HG03097 (cell line): ENCODE measurements around the gene GSTM3.
A peak's percentile ranks its signal among the peaks of the same experiment; 100 is the strongest.
"Not testable (repeated sequence)": the region's sequence is repeated elsewhere in the genome, so short reads cannot be mapped to it uniquely, and the experiment has no call there.

Experiments used
- ATAC-seq: cut with Tn5 transposase; IDR thresholded peaks from one replicate; pipeline ENCODE4 v1.9.1; 2021; ENCODE audit not compliant: unreplicated experiment, low FRiP score

GSTM3 gene

DNA sequence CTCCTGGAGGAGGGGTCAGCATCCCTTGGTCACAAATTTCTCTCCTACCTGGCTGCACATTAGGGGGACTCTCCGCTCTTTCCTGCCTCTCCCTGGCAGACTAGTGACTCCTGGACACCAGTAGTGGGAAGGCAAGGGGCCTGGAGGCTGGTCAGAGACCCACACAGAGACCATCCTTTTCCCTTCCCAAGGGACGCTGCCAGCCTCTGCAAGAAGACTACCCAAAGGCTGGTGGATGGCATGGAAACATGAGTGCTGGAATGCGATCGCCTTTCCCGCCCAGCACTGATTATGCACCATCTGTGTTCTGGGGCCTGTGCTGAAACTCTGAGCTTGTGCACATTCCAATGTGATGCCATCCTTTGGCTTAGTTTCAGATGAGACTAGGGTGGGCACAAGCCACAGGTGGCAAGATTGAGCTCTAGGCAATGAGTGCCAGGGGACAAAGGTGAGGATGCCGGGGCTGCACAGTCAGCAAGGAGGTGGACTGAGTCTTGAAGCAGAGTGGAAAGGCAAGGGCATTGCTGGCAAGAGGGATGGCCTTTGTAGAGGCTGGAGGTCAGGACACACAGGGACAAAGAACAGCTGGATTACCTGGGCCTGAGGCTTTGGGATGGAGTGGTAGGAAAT, 35.5 kb upstream of the GSTM3 start:
- ATAC-seq, result no peak

DNA sequence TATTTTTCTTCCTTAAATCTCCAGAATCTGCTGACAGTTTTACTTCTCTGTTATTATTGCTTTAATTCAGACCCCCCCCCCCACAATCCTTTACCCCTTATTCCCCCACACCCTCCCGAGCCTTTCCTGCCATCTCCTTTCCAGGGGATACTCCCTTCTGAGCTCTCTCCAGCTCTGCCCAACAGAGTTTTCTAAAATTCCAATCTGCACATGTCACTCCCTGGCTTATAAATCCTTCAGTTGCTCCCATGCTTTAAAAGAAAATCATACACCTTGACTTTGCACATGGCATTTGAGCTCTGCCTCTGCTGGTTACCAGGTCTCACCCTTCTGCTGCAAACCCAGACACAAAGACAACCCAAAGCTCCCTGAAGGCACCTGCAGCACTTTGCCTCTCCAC, 34.6 kb upstream of the GSTM3 start:
- no peak for ATAC-seq

DNA sequence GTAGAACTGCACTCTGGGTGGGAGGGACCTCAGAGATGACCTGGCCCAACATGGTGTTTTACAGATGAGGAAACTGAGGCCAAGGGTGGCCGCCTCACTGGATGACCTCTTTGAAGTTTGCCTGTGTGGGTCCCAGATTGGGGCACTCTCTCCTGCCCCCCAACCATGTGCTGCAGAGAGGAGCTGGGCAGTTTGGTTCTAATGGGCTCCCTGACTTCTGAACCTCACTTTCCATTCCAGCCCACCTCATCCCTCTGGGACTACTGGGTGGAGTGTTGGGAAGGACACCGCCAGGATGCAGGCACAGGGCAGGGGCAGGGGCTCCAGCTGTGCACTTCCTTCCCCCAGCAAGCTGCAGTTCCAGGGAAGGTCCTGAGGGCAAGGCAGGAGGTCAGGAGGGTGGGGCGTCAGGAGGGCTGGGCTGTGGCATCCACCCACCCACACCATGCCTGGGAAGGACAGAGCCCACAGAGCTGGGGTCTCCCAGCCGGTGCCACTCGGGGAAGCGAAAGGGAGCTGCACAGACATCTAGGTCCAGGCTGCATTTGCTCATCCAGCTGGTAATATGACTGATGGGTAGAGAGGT, 33.2 kb upstream of the GSTM3 start:
- ATAC-seq, result no peak

GRCh38 chr1:109773203-109773899, 32.5 kb upstream of the GSTM3 start:
- ATAC-seq, result peak; percentile 66

- ATAC-seq, result no peak
These were observed 31.9 kb upstream of the GSTM3 start for GRCh38 chr1:109772658-109773202.

DNA sequence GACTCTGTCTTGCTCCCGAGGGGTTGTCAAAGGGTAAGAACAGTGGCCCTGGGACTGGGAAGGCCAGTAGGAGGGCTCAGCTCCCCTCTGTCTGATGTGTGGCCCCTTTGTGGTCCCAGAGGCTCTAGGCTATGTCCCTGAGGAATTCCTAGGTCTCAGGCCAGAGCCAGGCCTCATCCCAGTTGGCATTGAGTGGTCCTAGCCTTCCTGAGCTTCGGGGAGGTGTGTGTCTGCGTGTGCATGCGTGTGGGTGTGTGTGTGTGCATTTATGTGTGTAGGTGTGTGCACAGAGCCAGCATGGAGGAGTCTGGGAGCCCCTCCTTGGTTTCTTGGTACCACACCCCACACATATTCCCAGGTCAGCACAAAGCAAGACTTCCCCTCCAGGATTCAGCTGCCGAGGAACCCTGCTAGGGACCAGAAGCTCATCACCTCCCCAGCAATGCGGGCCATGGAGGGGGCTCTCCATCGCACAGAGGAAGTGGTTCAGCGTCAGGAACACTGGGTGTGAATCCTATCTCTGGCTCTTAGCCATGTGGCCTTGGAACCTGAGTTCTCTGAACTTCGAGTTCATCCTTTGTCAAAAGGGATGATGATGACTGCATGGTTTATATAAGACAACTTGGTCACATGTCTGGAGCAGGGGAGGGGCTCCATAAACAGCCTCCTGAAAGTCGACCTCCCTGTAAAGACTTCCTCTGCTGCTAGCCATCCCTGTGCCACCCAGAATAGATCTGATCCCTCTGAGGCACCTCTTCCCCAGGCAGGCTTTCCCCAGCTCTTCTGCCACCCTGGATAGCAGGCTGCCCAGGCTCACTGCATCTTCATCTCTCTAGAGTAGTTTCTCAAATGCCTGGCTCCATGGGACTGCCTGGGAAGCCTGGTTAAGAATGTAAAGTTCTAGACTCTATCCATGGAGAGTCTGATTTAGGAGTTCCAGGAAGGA, 31.1 kb upstream of the GSTM3 start:
- ATAC-seq, result no peak

DNA sequence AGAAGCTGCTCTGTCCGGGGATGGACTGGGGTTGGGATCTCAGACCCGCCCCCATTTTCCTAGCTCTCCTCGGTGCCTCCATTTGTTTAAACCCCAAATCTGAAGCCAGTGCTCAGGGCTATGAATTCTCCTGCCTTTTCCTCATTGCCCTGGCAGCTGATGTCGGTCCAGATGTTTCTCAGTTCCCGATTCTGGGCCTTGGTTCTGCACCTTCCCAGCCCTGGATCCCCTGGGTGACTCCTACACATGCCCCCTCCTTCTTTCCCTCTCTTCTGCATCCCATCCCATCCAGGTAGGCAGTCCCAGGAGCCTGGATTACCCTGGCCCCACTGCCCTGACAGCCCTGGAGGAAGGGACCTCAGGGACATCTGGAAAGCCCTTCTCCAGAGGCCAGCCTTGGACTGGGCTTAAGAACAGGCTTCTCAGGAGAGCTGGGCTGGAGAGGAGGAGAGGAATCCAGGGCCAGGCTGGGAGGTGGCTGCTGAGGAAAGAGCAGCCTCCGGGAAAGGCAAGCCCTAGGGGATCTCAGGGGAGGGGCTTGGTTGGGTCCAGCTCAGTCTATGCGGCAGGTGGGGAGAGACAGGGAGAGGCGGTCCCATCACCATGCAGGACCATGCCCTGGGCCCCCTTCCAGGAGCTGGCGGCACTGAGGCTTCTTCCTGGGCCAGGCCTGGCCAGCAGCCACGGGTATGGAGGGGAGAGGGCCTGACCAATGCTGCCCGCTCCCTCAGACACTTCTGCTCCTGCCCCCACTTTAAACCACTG, 29.7 kb upstream of the GSTM3 start:
- ATAC-seq, result no peak

- ATAC-seq, result no peak
These were observed 28.7 kb upstream of the GSTM3 start for GRCh38 chr1:109769330-109770078.

GRCh38 chr1:109768820-109769219, 28.0 kb upstream of the GSTM3 start:
- no peak for ATAC-seq

- ATAC-seq, result no peak
These were observed 27.5 kb upstream of the GSTM3 start for GRCh38 chr1:109768335-109768650.

DNA sequence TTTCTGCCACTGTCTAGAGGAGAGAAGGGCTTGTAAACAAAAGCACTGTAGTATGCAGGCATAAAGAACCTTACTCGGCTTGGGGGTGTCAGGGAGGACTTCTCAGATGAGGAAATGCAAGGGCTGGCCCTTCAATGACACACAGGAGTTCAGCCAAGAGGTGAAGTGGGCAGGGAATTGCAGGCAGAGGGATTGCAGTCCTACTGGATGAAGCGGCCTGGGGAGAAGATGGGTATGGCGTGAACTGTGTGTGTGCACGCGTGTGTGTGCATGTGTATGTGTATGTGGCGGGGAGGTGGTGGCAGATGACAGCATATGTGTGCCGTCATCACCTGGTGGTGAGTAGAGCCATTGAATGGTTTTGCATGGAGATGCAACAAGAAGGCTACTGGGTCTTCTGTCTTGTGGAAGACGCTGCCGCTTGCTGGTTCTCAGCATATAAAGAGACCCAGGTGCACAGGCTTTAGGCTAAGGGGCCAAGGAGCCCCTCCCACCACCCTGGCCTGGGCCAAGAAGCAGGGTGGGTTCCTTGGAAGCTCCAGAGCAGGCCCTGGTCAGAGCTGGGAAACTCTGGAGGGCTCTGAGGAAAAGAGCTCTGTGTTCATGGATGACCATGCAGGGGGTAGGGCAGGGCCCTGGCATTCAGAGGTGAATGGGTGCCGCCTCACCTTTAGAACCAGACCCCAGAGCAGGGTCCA, 26.9 kb upstream of the GSTM3 start:
- no peak for ATAC-seq

DNA sequence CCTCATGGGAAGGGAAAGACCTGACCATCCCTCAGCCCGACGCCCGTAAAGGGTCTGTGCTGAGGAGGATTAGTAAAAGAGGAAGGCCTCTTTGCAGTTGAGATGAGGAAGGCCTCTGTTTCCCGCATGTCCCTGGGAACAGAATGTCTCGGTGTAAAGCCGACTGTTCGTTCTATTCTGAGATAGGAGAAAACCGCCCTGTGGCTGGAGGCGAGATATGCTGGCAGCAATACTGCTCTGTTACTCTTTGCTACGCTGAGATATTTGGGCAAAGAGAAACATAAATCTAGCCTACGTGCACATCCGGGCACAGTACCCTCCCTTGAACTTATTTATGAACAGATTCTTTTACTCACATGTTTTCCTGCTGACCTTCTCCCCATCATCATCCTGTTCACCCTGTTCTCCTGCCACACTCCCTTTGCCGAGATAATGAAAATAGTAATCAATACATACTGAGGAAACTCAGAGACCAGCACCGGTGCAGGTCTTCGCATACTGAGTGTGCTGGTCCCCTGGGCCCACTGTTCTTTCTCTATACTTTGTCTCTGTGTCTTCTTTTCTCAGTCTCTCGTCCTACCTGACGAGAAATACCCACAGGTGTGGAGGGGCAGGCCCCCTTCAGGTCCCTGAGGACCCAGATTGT, 26.3 kb upstream of the GSTM3 start:
- not testable (repeated sequence) for ATAC-seq

DNA sequence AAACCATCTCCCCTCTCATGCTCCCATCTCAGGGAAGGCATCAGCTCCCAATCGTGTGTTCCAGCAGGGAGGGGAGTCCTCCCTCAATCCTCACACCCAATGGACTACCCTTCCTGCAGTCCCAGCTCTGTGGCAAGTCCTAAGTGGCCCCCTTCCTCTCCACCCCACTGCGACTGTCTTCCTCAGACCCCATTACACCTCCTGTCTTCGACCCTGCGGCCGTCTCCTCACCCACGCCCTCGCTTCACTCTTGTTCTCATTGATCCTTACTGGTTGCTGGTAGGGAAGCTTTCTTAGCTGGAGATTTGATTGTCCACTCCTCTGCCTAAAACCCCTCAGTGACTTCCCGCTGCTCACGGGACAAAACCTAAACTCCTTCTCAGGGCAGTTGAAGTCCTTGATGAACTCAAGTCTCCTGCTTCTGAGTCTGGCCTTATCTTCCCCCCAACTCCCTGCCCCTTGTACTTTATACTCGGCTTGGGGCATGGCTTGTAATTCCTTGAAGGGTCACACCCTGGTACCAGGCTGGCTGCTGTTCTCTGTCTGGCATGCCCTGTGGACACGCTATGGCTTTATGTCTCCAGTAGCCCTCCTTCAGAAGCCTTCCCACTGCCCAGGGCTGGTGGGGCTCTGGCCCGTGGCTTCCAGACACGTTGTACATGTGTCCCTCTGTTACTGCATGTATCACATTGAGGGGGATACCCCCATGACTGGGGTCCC, 25.2 kb upstream of the GSTM3 start:
- ATAC-seq, result no peak

GRCh38 chr1:109765483-109765815, 24.6 kb upstream of the GSTM3 start:
- ATAC-seq, result no peak

DNA sequence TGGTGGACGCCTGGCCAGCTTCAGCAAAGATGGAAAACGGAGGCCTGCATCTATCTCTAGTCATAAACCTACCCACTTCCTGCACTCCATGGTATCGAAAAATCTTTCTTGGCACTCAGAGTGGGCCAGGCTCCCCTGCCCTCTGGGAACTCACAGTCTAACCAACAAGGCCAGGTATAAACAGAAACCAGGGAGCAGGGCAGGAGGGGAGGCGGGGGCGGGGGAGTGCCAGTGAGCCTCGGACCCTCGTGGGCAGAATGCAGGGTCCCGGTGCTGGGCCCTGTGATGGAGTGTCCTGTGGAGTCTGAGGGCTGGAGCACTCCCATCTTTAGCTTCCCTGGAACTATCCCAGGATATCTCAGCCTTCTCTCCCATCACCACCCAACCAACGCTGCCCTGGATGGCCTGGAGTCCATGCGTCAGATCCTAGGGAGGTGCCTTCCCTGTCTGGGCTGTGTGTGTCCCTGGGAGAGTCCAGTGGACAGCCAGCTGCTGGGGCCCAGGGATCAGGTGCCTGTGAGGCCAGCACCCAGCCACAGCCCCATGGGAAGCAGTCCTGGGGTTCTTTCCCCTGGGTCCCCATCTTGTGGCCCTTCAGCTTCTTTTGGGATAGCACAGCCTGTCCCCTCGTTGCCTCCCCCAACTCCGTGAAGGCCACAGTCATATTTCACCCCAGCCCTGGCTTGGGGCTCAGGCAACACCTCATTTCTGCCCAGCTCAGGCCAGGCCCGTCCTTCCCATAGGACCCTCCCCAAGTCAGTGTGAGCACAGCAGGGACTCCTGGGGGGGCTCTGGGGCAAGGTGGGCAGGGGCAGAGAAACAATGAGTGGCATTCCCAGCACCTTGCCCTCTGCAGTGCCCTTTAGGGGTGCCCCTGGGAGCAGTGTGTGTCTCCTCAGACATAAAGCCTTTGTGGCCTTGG, 24.0 kb upstream of the GSTM3 start:
- ATAC-seq, result no peak

DNA sequence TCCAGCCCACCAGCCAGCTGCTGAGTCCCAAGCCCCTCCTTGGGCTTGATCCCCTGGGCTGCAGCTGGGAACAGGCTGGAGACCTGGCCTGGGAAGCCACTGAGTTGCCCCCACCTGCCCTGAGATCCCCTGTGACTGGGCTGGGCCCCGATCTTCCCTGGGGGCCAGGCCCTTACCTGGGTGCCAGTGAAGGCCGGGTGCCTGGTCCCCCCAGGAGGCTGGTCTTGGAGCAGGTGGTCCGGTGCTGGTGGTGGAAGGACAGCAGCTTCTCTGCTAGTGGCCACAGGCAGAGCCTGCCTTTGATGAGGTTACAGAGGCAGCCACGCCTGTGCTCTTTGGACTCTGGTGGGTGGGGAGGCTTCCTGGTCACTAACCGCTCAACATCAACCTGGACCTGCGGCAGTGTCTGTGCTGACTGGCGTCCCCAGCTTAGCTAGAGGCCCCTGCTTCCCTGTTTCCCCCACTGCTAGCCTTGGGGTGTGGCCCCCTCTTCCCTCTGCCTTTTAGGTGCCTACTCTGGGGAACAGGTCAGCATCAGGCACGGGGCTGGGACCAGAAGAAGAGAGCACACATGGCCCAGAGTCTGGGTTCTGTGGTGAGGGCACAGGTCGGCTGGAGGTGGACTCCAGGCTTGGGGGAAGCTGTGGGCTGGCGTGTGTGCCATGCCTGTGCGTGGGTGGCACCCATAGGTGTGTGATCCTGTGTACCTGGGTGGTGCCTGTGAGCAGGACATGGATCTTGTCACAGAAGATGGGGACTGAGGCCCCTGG, 23.0 kb upstream of the GSTM3 start, which contains the start of gene EPS8L3:
Gene EPS8L3 (minus strand): TSS at position 278 of the 770 bp plus-strand sequence. CDS start 2,174 bp downstream, outside the sequence.
- no peak for ATAC-seq
